ENCODE data around the gene RFC1. TPM values are rescaled to one million over a fixed set of nuclear protein-coding genes. Genes with fewer than 3 reads are reported as not detected.

The RFC1 gene
- total and polyA plus RNA-seq, 2 experiments from 2014 or later = 39.5 to 46.3 TPM

DNA sequence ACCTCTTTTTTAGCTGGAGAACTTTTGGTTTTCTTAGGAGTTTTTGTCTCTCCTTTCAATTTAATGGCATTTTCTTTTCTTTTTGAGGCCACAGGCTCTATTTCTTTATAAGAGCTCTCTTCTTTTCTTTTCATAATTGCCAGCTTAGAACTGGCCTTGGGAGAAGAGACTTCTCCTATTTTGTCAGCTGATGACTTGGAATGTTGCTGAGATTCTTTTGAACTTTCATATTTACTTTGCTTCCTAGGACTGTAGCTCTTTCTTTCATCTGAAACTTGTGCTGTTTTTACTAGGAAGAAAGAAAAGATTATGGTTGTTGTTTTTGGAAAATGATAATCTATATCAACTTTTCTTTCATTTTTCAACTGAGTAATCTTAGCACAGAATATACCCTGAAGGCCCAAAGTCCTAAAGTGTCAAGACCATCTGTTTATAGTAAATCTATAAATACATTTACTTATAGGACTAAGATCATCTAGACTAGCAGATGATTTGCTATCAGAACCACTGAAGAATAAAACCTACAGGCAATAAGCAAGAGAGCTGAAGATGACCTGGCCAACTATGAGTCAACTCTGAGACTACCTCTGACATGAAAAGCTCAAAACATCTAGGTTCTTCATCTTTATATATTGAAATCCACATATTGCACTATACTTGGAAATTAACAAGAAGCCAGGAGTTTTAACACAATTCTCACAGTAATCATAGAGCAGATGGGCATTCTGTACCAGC lies 45.6 kb downstream of the RFC1 start:
- peaks cover 5% of the 10 kb centered on the region for H3K36me3 ChIP-seq (ENCODE audit: low read depth)
- in situ Hi-C loops (cut with MboI) = no loop called here
- peaks cover 20% of the 10 kb centered on the region for H3F3A ChIP-seq (ENCODE audit: insufficient read depth)
- H2AFZ ChIP-seq = no peak overlapping the region
- H3K4me1 ChIP-seq (ENCODE audit: insufficient read depth) = peaks cover 23% of the 10 kb centered on the region
- H3K9me3 ChIP-seq (ENCODE audit: low read depth) = no peaks in the 10 kb centered on the region
- no peaks in the 10 kb centered on the region; the same call in 1 of the 2 replicates for H4K20me1 ChIP-seq (ENCODE audit: insufficient read depth)
- H3K9ac ChIP-seq = peak overlapping the region; percentile 1; the same call in 1 of the 2 replicates
- peak overlapping the region; percentile 61 for H3K4me2 ChIP-seq (ENCODE audit: unreplicated experiment)
- peak; percentile 55 for DNase-seq
- no peaks in the 10 kb centered on the region for H3K9me2 ChIP-seq (ENCODE audit: insufficient read depth)
- peaks cover 16% of the 10 kb centered on the region; the same call in 1 of the 2 replicates for H3K79me2 ChIP-seq (ENCODE audit: insufficient read depth)
- H3K27ac ChIP-seq = peak overlapping the region; percentile 70
- TF ChIP-seq EZH2phosphoT487 (IDR thresholded peaks at IDR 0.05; ENCODE audit: insufficient read depth, low read depth) = no peak
- no peak for TF ChIP-seq EZH2 (IDR thresholded peaks at IDR 0.05; ENCODE audit: insufficient read depth, poor library complexity, severe bottlenecking)
- H3K4me3 ChIP-seq = no peak overlapping the region
- no peaks in the 10 kb centered on the region for H3K27me3 ChIP-seq (replicated peaks; ENCODE audit: insufficient read depth)

GRCh38 chr4:39319676-39320075 lies 46.5 kb downstream of the RFC1 start:
- no peaks in the 10 kb centered on the region for H3K27me3 ChIP-seq (replicated peaks; ENCODE audit: insufficient read depth)
- 36 to 40% methylated on average over 4 of the region's 4 CpGs for WGBS, 2 experiments (ENCODE audit: low coverage in 1 of 2, low lambda C conversion rate in 2 of 2, missing lambda C conversion rate in 2 of 2)
- peaks cover 16% of the 10 kb centered on the region; the same call in 1 of the 2 replicates for H3K79me2 ChIP-seq (ENCODE audit: insufficient read depth)
- H3K9me3 ChIP-seq (ENCODE audit: low read depth) = no peaks in the 10 kb centered on the region
- H3K27ac ChIP-seq = peak overlapping the region; percentile 70
- in situ Hi-C loops (cut with MboI) = no loop called here
- H2AFZ ChIP-seq = 0 out of 2 replicates have a peak overlapping the region, but pooled peaks have one; percentile 0
- H3K36me3 ChIP-seq (ENCODE audit: low read depth) = peaks cover 5% of the 10 kb centered on the region
- TF ChIP-seq EZH2phosphoT487 (IDR thresholded peaks at IDR 0.05; ENCODE audit: insufficient read depth, low read depth) (no peak), EZH2 (IDR thresholded peaks at IDR 0.05; ENCODE audit: insufficient read depth, poor library complexity, severe bottlenecking) (no peak)
- H3K9me2 ChIP-seq (ENCODE audit: insufficient read depth) = no peaks in the 10 kb centered on the region
- 0 out of 2 replicates have a peak overlapping the region, but pooled peaks have one; percentile 8 for H3K4me3 ChIP-seq
- H3K4me2 ChIP-seq (ENCODE audit: unreplicated experiment) = peak overlapping the region; percentile 61
- no peaks in the 10 kb centered on the region; the same call in 1 of the 2 replicates for H4K20me1 ChIP-seq (ENCODE audit: insufficient read depth)
- H3K9ac ChIP-seq = peak overlapping the region; percentile 1; the same call in 1 of the 2 replicates
- H3K4me1 ChIP-seq (ENCODE audit: insufficient read depth) = peaks cover 23% of the 10 kb centered on the region
- peaks cover 20% of the 10 kb centered on the region for H3F3A ChIP-seq (ENCODE audit: insufficient read depth)
- peak; percentile 91 for DNase-seq

DNA sequence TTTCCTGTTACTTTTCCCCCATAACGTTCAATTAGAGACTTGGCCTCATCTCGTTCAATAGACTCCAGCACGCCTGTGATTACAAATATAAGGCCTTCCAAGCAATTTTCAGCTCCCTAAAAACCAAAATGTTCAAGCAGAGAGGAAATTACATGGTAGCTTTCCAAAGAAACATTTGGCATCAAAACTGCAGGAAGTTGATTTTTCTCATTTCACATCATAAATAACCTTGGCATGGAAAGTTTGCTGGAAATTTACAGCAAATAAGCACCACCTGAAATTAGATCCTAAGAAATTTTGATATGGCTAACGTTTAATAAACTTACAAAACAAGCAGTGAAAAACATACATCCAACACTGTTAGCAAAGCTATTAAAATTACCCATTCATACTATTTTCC lies 53.3 kb downstream of the RFC1 start:
- Histone ChIP-seq H2AFZ (no peak overlapping the region), H3K9ac (no peak overlapping the region), H3K9me3 (ENCODE audit: low read depth) (no peaks in the 10 kb centered on the region), H3K36me3 (ENCODE audit: low read depth) (peaks cover 21% of the 10 kb centered on the region), H4K20me1 (ENCODE audit: insufficient read depth) (no peaks in the 10 kb centered on the region), H3K79me2 (ENCODE audit: insufficient read depth) (peaks cover 7% of the 10 kb centered on the region; the same call in 1 of the 2 replicates), H3K4me2 (ENCODE audit: unreplicated experiment) (no peak overlapping the region), H3K4me1 (ENCODE audit: insufficient read depth) (no peaks in the 10 kb centered on the region), H3K27me3 (replicated peaks; ENCODE audit: insufficient read depth) (no peaks in the 10 kb centered on the region), H3K9me2 (ENCODE audit: insufficient read depth) (no peaks in the 10 kb centered on the region), H3K27ac (no peak overlapping the region), H3F3A (ENCODE audit: insufficient read depth) (no peaks in the 10 kb centered on the region), H3K4me3 (no peak overlapping the region)
- in situ Hi-C loops (cut with MboI) = no loop called here
- WGBS, 2 experiments (ENCODE audit: low coverage in 1 of 2, low lambda C conversion rate in 2 of 2, missing lambda C conversion rate in 2 of 2) = 52 to 54% methylated on average over 4 of the region's 4 CpGs
- TF ChIP-seq EZH2phosphoT487 (IDR thresholded peaks at IDR 0.05; ENCODE audit: insufficient read depth, low read depth) (no peak), EZH2 (IDR thresholded peaks at IDR 0.05; ENCODE audit: insufficient read depth, poor library complexity, severe bottlenecking) (no peak)
- DNase-seq = no peak

- Histone ChIP-seq H3K9me2 (ENCODE audit: insufficient read depth) (no peaks in the 10 kb centered on the region), H3K4me3 (no peak overlapping the region), H3K4me1 (ENCODE audit: insufficient read depth) (no peaks in the 10 kb centered on the region), H3F3A (ENCODE audit: insufficient read depth) (no peaks in the 10 kb centered on the region), H3K9me3 (ENCODE audit: low read depth) (no peaks in the 10 kb centered on the region), H4K20me1 (ENCODE audit: insufficient read depth) (no peaks in the 10 kb centered on the region), H3K9ac (no peak overlapping the region), H3K36me3 (ENCODE audit: low read depth) (peaks cover 35% of the 10 kb centered on the region), H3K27ac (no peak overlapping the region), H2AFZ (no peak overlapping the region), H3K27me3 (replicated peaks; ENCODE audit: insufficient read depth) (no peaks in the 10 kb centered on the region), H3K4me2 (ENCODE audit: unreplicated experiment) (no peak overlapping the region), H3K79me2 (ENCODE audit: insufficient read depth) (peaks cover 4% of the 10 kb centered on the region; the same call in 1 of the 2 replicates)
- DNase-seq = no peak
- 87 to 93% methylated on average over 6 of the region's 6 CpGs for WGBS, 2 experiments (ENCODE audit: low coverage in 1 of 2, low lambda C conversion rate in 2 of 2, missing lambda C conversion rate in 2 of 2)
- in situ Hi-C loops (cut with MboI) = no loop called here
- TF ChIP-seq EZH2phosphoT487 (IDR thresholded peaks at IDR 0.05; ENCODE audit: insufficient read depth, low read depth) = no peak
- TF ChIP-seq EZH2 (IDR thresholded peaks at IDR 0.05; ENCODE audit: insufficient read depth, poor library complexity, severe bottlenecking) = no peak
Observed at GRCh38 chr4:39308611-39309010, 57.6 kb downstream of the RFC1 start.

Measured in GM23248 (cell line).